IPS DF 6.9 (cell line): ENCODE measurements around the gene GALM.
"Not testable (repeated sequence)": the region's sequence is repeated elsewhere in the genome, so short reads cannot be mapped to it uniquely, and the experiment has no call there.

Experiments
- DNase-seq: peaks from one replicate; pipeline ENCODE4 v3.0.0-alpha.2; 2013; ENCODE audit warnings: low read depth, low spot score
- H3K27ac ChIP-seq: one replicate; pipeline ENCODE4 v1.5.1; 2013; ENCODE audit warnings: low read length, control low read depth
- H3K27me3 ChIP-seq: 2 replicates; pipeline ENCODE4 v1.6.1; 2013; ENCODE audit warnings: mild to moderate bottlenecking, low read length; ENCODE audit not compliant: control insufficient read depth, insufficient read depth
- H3K36me3 ChIP-seq: 2 replicates; pipeline ENCODE4 v1.6.1; 2013; ENCODE audit warnings: low read length; ENCODE audit not compliant: control insufficient read depth, insufficient read depth
- H3K4me1 ChIP-seq: 2 replicates; pipeline ENCODE4 v1.6.1; 2013; ENCODE audit warnings: low read length; ENCODE audit not compliant: control insufficient read depth, insufficient read depth
- H3K4me3 ChIP-seq: 2 replicates; pipeline ENCODE4 v1.5.1; 2013; ENCODE audit warnings: mild to moderate bottlenecking, low read length
- H3K9me3 ChIP-seq: 2 replicates; pipeline ENCODE4 v1.6.1; 2013; ENCODE audit warnings: low read length, inconsistent platforms; ENCODE audit not compliant: control insufficient read depth, insufficient read depth
- WGBS: extraction: QIAGEN DNeasy Blood & Tissue Kit; methylation state at CpG from one replicate; pipeline ENCODE4 v1.1.7; 2013; ENCODE audit warnings: mixed read lengths, missing lambda C conversion rate; ENCODE audit not compliant: insufficient read length, insufficient coverage; 5-methylcytosine and 5-hydroxymethylcytosine counted together

The GALM gene

GRCh38 chr2:38660282-38660681 is 5.6 kb upstream of the GALM start:
- no peaks in the 10 kb centered on the region for H3K4me1 ChIP-seq
- WGBS = no CpG with 5 or more reads among the region's 3 CpGs

DNA sequence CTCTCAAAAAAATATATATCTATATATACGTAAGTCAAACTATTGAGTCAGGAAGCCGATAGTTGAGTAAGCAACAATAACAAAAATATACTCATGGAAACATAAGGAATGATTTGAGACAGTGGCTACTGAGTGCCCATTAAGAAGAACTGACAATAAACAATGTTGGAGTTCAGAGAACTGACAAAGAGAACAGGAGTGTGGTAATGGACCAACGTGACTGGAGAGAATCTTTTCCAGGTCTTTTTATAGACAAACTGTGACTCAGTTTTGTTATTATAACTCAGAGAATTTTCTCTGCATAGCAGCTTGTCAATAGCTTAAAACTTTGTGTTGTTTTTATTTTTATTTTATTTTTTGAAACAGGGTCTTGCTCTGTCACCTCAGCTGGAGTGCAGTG is 4.6 kb upstream of the GALM start:
- no peaks in the 10 kb centered on the region for H3K9me3 ChIP-seq
- H3K27ac ChIP-seq = no peak overlapping the region
- no peaks in the 10 kb centered on the region for H3K4me1 ChIP-seq
- no CpG with 5 or more reads among the region's 3 CpGs for WGBS
- H3K36me3 ChIP-seq = no peaks in the 10 kb centered on the region
- DNase-seq = no peak
- no peak overlapping the region for H3K4me3 ChIP-seq
- H3K27me3 ChIP-seq = no peaks in the 10 kb centered on the region

More at GRCh38 chr2:38660282-38660681, 5.6 kb upstream of the GALM start:
- no peaks in the 10 kb centered on the region for H3K36me3 ChIP-seq
- no peaks in the 10 kb centered on the region for H3K9me3 ChIP-seq
- H3K27me3 ChIP-seq = no peaks in the 10 kb centered on the region
- H3K4me3 ChIP-seq = no peak overlapping the region
- no peak overlapping the region for H3K27ac ChIP-seq
- no peak for DNase-seq

DNA sequence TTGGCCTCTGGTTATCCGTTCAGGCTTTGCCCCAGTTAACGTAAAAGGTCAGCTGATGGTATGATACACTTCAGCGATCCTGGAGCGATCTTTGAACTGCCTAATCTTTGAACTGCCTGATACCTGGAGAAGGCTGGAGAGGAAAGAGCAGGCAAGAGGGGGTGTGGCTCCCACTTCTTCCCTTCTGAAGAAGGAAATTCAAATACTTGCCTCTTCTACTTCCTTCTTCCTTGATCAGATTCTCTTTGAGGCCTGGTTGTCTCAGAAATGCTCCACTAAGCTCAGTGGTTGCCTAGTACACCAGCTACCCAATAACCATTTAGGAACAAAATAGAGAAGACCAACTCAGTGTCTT is 619 bp downstream of the GALM start:
- H3K4me1 ChIP-seq = 0 out of 2 replicates have a peak, but pooled peaks cover 2% of the 10 kb centered on the region
- H3K9me3 ChIP-seq = no peaks in the 10 kb centered on the region
- H3K4me3 ChIP-seq = peak overlapping the region; percentile 86; the same call in 1 of the 2 replicates
- WGBS = no CpG with 5 or more reads among the region's 4 CpGs
- no peaks in the 10 kb centered on the region for H3K36me3 ChIP-seq
- DNase-seq = no peak
- no peaks in the 10 kb centered on the region for H3K27me3 ChIP-seq
- H3K27ac ChIP-seq = no peak overlapping the region

GRCh38 chr2:38668092-38668491 is 2.2 kb downstream of the GALM start:
- WGBS = no CpG with 5 or more reads among the region's 4 CpGs
- no peaks in the 10 kb centered on the region for H3K36me3 ChIP-seq
- H3K4me3 ChIP-seq = no peak overlapping the region
- no peak for DNase-seq
- H3K9me3 ChIP-seq = no peaks in the 10 kb centered on the region
- H3K4me1 ChIP-seq = 0 out of 2 replicates have a peak, but pooled peaks cover 2% of the 10 kb centered on the region
- H3K27me3 ChIP-seq = no peaks in the 10 kb centered on the region
- no peak overlapping the region for H3K27ac ChIP-seq

- no peaks in the 10 kb centered on the region for H3K27me3 ChIP-seq
- H3K4me3 ChIP-seq = no peak overlapping the region
- H3K36me3 ChIP-seq = no peaks in the 10 kb centered on the region
- H3K27ac ChIP-seq = no peak overlapping the region
- no CpG with 5 or more reads among the region's 16 CpGs for WGBS
- H3K9me3 ChIP-seq = no peaks in the 10 kb centered on the region
- no peak for DNase-seq
- 0 out of 2 replicates have a peak, but pooled peaks cover 2% of the 10 kb centered on the region for H3K4me1 ChIP-seq
Observed at GRCh38 chr2:38668779-38669479, 3.0 kb downstream of the GALM start.

- no CpG with 5 or more reads among the region's 6 CpGs for WGBS
- DNase-seq = no peak
- Histone ChIP-seq H3K27ac (no peak overlapping the region), H3K9me3 (no peaks in the 10 kb centered on the region), H3K4me3 (no peak overlapping the region), H3K4me1 (0 out of 2 replicates have a peak, but pooled peaks cover 2% of the 10 kb centered on the region), H3K36me3 (peaks cover 4% of the 10 kb centered on the region; the same call in 1 of the 2 replicates), H3K27me3 (no peaks in the 10 kb centered on the region)
Observed at GRCh38 chr2:38671303-38671702, 5.4 kb downstream of the GALM start.

DNA sequence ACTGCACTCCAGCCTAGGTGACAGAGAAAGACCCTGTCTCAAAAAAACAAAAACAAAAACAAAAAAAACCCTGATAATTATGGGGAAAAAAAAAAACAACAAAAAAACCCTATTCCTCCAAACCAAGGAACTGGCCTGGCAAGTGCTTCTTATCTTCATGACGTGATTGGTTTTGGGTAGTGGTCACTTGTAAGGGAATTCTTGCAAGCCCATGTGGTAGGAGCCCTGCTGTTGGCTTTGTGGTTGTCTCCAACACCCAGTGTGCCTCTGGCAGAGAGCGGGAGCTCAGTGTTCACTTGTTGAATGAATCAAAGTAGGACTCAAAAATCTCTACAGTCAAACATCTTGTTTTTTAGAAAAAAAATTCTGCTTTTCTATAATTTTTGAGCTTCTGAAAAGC is 6.0 kb downstream of the GALM start:
- no peaks in the 10 kb centered on the region for H3K9me3 ChIP-seq
- H3K27me3 ChIP-seq = no peaks in the 10 kb centered on the region
- peaks cover 4% of the 10 kb centered on the region; the same call in 1 of the 2 replicates for H3K36me3 ChIP-seq
- no CpG with 5 or more reads among the region's 2 CpGs for WGBS
- no peak overlapping the region for H3K27ac ChIP-seq
- H3K4me3 ChIP-seq = no peak overlapping the region
- DNase-seq = no peak
- H3K4me1 ChIP-seq = 0 out of 2 replicates have a peak, but pooled peaks cover 2% of the 10 kb centered on the region

GRCh38 chr2:38672445-38673391 is 6.8 kb downstream of the GALM start:
- WGBS = no CpG with 5 or more reads among the region's 8 CpGs
- no peaks in the 10 kb centered on the region for H3K27me3 ChIP-seq
- no peaks in the 10 kb centered on the region for H3K9me3 ChIP-seq
- H3K4me3 ChIP-seq = no peak overlapping the region
- no peak overlapping the region for H3K27ac ChIP-seq
- 0 out of 2 replicates have a peak, but pooled peaks cover 2% of the 10 kb centered on the region for H3K4me1 ChIP-seq
- peaks cover 4% of the 10 kb centered on the region; the same call in 1 of the 2 replicates for H3K36me3 ChIP-seq
- DNase-seq = no peak

GRCh38 chr2:38676681-38677080 is 10.8 kb downstream of the GALM start:
- H3K9me3 ChIP-seq = no peaks in the 10 kb centered on the region
- H3K36me3 ChIP-seq = peaks cover 6% of the 10 kb centered on the region; the same call in 1 of the 2 replicates
- no CpG with 5 or more reads among the region's 6 CpGs for WGBS
- H3K27me3 ChIP-seq = no peaks in the 10 kb centered on the region
- no peak overlapping the region for H3K27ac ChIP-seq
- no peak for DNase-seq
- no peak overlapping the region for H3K4me3 ChIP-seq
- no peaks in the 10 kb centered on the region for H3K4me1 ChIP-seq

GRCh38 chr2:38680868-38681267 is 15.0 kb downstream of the GALM start:
- not testable (repeated sequence) for H3K9me3 ChIP-seq, H3K27ac ChIP-seq, H3K4me1 ChIP-seq, H3K36me3 ChIP-seq, H3K27me3 ChIP-seq, H3K4me3 ChIP-seq, DNase-seq
- no CpG with 5 or more reads among the region's 5 CpGs for WGBS
